ENCODE results near the gene ZSCAN5C. TPM values are rescaled to one million over a fixed set of nuclear protein-coding genes. Genes with fewer than 3 reads are reported as not detected.

Gene ZSCAN5C
- polyA plus RNA-seq, 1 donor (not counting 4 experiments of a cell fraction or from before 2014, with no cell fraction given), result not detected

DNA sequence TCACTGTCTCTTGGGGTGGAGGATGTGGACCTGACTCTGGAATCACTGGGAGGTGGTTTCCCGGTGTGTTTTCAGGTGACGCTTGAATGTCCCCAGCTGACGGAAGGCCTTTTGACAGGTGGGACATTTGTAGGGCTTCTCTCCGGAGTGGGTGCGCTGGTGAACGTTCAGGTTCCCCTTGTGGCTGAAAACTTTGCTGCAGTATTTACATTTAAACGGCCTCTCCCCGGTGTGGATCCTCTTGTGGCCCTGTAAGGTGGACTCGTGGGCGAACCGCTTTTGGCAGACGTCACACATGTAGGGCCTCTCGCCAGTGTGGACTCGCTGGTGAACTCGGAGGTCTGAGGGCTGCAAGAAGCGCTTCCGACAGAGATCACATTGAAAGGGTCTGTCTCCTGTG lies 12.3 kb upstream of the ZSCAN5C start:
- no peaks in the 10 kb centered on the region for H3K36me3 ChIP-seq (ENCODE audit: control insufficient read depth in 2 of 2, extremely low read depth in 1 of 2, insufficient read depth in 2 of 2, low read length in 2 of 2)
- H3K9me3 ChIP-seq (ENCODE audit: control insufficient read depth, low read depth, low read length), result no peaks in the 10 kb centered on the region
- FAIRE-seq (no peak), DNase-seq (ENCODE audit: low read depth, low spot score) (no peak)
- H3K79me2 ChIP-seq (ENCODE audit: control insufficient read depth, insufficient read depth, low read length), result no peaks in the 10 kb centered on the region
- no peaks in the 10 kb centered on the region for H4K20me1 ChIP-seq (ENCODE audit: control insufficient read depth, extremely low read depth, insufficient read depth, low read length)
- H3K4me2 ChIP-seq (ENCODE audit: control insufficient read depth, extremely low read depth, insufficient read depth, low read depth, low read length), result no peak overlapping the region
- H3K4me1 ChIP-seq (ENCODE audit: control insufficient read depth, extremely low read depth, insufficient read depth, low read length), result no peaks in the 10 kb centered on the region
- no peak overlapping the region for H2AFZ ChIP-seq (ENCODE audit: control insufficient read depth, low read length)
- dilution Hi-C loops (cut with MboI; ENCODE audit: extremely low pct_ligation_motif_present, low sequenced_read_pairs), result no loop called here
- TF ChIP-seq, protein P1, sequence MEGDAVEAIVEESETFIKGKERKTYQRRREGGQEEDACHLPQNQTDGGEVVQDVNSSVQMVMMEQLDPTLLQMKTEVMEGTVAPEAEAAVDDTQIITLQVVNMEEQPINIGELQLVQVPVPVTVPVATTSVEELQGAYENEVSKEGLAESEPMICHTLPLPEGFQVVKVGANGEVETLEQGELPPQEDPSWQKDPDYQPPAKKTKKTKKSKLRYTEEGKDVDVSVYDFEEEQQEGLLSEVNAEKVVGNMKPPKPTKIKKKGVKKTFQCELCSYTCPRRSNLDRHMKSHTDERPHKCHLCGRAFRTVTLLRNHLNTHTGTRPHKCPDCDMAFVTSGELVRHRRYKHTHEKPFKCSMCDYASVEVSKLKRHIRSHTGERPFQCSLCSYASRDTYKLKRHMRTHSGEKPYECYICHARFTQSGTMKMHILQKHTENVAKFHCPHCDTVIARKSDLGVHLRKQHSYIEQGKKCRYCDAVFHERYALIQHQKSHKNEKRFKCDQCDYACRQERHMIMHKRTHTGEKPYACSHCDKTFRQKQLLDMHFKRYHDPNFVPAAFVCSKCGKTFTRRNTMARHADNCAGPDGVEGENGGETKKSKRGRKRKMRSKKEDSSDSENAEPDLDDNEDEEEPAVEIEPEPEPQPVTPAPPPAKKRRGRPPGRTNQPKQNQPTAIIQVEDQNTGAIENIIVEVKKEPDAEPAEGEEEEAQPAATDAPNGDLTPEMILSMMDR (optimal IDR thresholded peaks at IDR 0.05 in 1 of 3, IDR thresholded peaks at IDR 0.05 in 1 of 3, conservative IDR thresholded peaks at IDR 0.05 in 1 of 3; ENCODE audit: extremely low read depth in 1 of 3, insufficient read depth in 2 of 3, low read length in 3 of 3), result no peak
- TF ChIP-seq EZH2 (IDR thresholded peaks at IDR 0.05; ENCODE audit: low read length), result no peak
- no peaks in the 10 kb centered on the region for H3K27me3 ChIP-seq (ENCODE audit: control insufficient read depth, extremely low read depth, insufficient read depth, low read length)
- no peak overlapping the region for H3K4me3 ChIP-seq (ENCODE audit: control insufficient read depth in 2 of 3, extremely low read depth in 1 of 3, insufficient read depth in 2 of 3, low read depth in 1 of 3, low read length in 3 of 3)
- H3K9ac ChIP-seq (ENCODE audit: control insufficient read depth, extremely low read depth, insufficient read depth, low read length), result no peak overlapping the region
- no peak overlapping the region for H3K27ac ChIP-seq (ENCODE audit: control insufficient read depth, insufficient read depth, low read length)
- H3K9me1 ChIP-seq (ENCODE audit: control insufficient read depth, extremely low read depth, insufficient read depth, low read length), result no peaks in the 10 kb centered on the region

DNA sequence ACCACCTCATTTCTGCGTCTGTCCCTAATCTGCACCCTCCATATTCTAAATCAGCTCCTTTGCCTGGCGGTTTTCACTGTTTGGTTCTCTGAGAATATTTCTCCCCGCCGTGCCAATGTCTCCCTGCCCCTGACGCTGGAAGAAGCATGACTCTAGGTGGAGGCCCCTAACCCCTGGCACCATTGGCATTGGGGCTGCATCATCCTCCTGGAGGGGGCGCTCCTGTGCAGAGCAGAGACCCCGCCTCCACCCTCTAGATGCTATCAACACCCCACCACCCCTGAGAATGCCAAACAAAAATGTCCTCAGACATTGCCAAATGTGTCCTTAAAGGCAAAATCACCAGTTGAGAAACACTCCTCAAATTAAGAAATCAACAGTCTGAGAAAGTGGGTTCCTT lies 11.0 kb upstream of the ZSCAN5C start:
- H3K9me1 ChIP-seq (ENCODE audit: control insufficient read depth, extremely low read depth, insufficient read depth, low read length), result no peaks in the 10 kb centered on the region
- no peak for DNase-seq (ENCODE audit: low read depth, low spot score)
- H3K4me1 ChIP-seq (ENCODE audit: control insufficient read depth, extremely low read depth, insufficient read depth, low read length), result no peaks in the 10 kb centered on the region
- no peak overlapping the region for H3K9ac ChIP-seq (ENCODE audit: control insufficient read depth, extremely low read depth, insufficient read depth, low read length)
- no peaks in the 10 kb centered on the region for H3K36me3 ChIP-seq (ENCODE audit: control insufficient read depth in 2 of 2, extremely low read depth in 1 of 2, insufficient read depth in 2 of 2, low read length in 2 of 2)
- no peak overlapping the region for H2AFZ ChIP-seq (ENCODE audit: control insufficient read depth, low read length)
- no peaks in the 10 kb centered on the region for H3K27me3 ChIP-seq (ENCODE audit: control insufficient read depth, extremely low read depth, insufficient read depth, low read length)
- no peaks in the 10 kb centered on the region for H3K79me2 ChIP-seq (ENCODE audit: control insufficient read depth, insufficient read depth, low read length)
- dilution Hi-C loops (cut with MboI; ENCODE audit: extremely low pct_ligation_motif_present, low sequenced_read_pairs), result no loop called here
- FAIRE-seq, result no peak
- no peak overlapping the region for H3K4me2 ChIP-seq (ENCODE audit: control insufficient read depth, extremely low read depth, insufficient read depth, low read depth, low read length)
- no peak overlapping the region for H3K4me3 ChIP-seq (ENCODE audit: control insufficient read depth in 2 of 3, extremely low read depth in 1 of 3, insufficient read depth in 2 of 3, low read depth in 1 of 3, low read length in 3 of 3)
- H4K20me1 ChIP-seq (ENCODE audit: control insufficient read depth, extremely low read depth, insufficient read depth, low read length), result no peaks in the 10 kb centered on the region
- no peaks in the 10 kb centered on the region for H3K9me3 ChIP-seq (ENCODE audit: control insufficient read depth, low read depth, low read length)
- no peak overlapping the region for H3K27ac ChIP-seq (ENCODE audit: control insufficient read depth, insufficient read depth, low read length)
- TF ChIP-seq, protein P1 (optimal IDR thresholded peaks at IDR 0.05 in 1 of 3, IDR thresholded peaks at IDR 0.05 in 1 of 3, conservative IDR thresholded peaks at IDR 0.05 in 1 of 3; ENCODE audit: extremely low read depth in 1 of 3, insufficient read depth in 2 of 3, low read length in 3 of 3), result no peak
